H1 (cell line): ENCODE measurements around the gene EPB41L1. TPM values are rescaled to one million over a fixed set of nuclear protein-coding genes. Genes with fewer than 3 reads are reported as not detected.

Source experiments
- CBX5 ChIP-seq: fragments of 300-800, 300-1000 bp; sonication (generic); IDR thresholded peaks from 2 replicates; pipeline ENCODE4 v1.7.1; 2016; ENCODE audit warnings: antibody characterized with exemption, low read length, low read depth
- CHD7 ChIP-seq: fragments of 300-600 bp; sonication (generic); IDR thresholded peaks from 2 replicates; pipeline ENCODE4 v1.7.1; 2012; ENCODE audit warnings: low read length, moderate library complexity, mild to moderate bottlenecking, inconsistent platforms; ENCODE audit not compliant: insufficient replicate concordance
- CTBP2 ChIP-seq: IDR thresholded peaks from 2 replicates; pipeline ENCODE4 v1.7.0; 2011; ENCODE audit warnings: borderline replicate concordance, mild to moderate bottlenecking, moderate library complexity, mixed read lengths, low read length; ENCODE audit not compliant: insufficient read depth, insufficient read length
- GTF2F1 ChIP-seq: IDR thresholded peaks from 2 replicates; pipeline ENCODE4 v1.6.1; 2012; ENCODE audit warnings: low read depth, low read length, improper control_type of control experiment, borderline replicate concordance
- MAX ChIP-seq: IDR thresholded peaks from 2 replicates; pipeline ENCODE4 v1.6.1; 2012; ENCODE audit warnings: inconsistent platforms
- POLR2AphosphoS5 ChIP-seq: IDR thresholded peaks from 2 replicates; pipeline ENCODE4 v1.6.1; 2011; ENCODE audit warnings: low read depth, low read length
- RBBP5 ChIP-seq: IDR thresholded peaks from 2 replicates; pipeline ENCODE4 v1.7.1; 2012; ENCODE audit warnings: low read depth, mild to moderate bottlenecking, inconsistent platforms, low read length, moderate library complexity, borderline replicate concordance
- RXRA ChIP-seq: IDR thresholded peaks from 2 replicates; pipeline ENCODE4 v1.6.1; 2011; ENCODE audit warnings: low read depth, mild to moderate bottlenecking, low read length, moderate library complexity; ENCODE audit not compliant: insufficient read depth
- SRF ChIP-seq: IDR thresholded peaks from 2 replicates; pipeline ENCODE4 v1.6.1; 2011; ENCODE audit warnings: mild to moderate bottlenecking, low read depth, low read length, moderate library complexity
- polyA plus RNA-seq, 7 experiments: library from polyadenylated mRNA; depleted of rRNA in 3 of 7; stranded (reverse) in 5 of 7; unstranded in 2 of 7; fragments of >200 nt in 5 of 7; fragments of 200-250 nt in 2 of 7; gene quantifications; 1 replicate in 5 of 7; 2 replicates in 1 of 7; 4 replicates in 1 of 7; pipeline versions ENCODE4 v1.2.1 to v1.2.3, GENCODE V29; 2011 to 2013; ENCODE audit warnings: missing spikeins in 2 of 7, mixed read lengths in 2 of 7
- total RNA-seq: library from RNA; stranded (reverse); fragmentation: NEBNext Ultra II Directional; extraction: Animal tissue kit (Norgen Biotek cat#: 25700); gene quantifications from 2 replicates; pipeline ENCODE4 v1.2.1, GENCODE V29; 2021

Gene EPB41L1
- total and polyA plus RNA-seq, 2 of the 8 experiments (the other 6 are each of a cell fraction or from before 2014, with no cell fraction given) = 14.8 to 36.0 TPM

- TF ChIP-seq CHD7 (no peak), CTBP2 (no peak), MAX (peak; percentile 55; the same call in 1 of the 2 replicates), POLR2AphosphoS5 (peak; percentile 86), RXRA (no peak), GTF2F1 (no peak), SRF (peak; percentile 44; the same call in 1 of the 2 replicates), RBBP5 (no peak), CBX5 (no peak)
Observed at GRCh38 chr20:36235892-36236785, 81.6 kb downstream of the EPB41L1 start, which contains the start of gene AAR2 (continued).
